GM18511 (cell line): ENCODE results near the gene NUP210L.
"Not testable (repeated sequence)": the region's sequence is repeated elsewhere in the genome, so short reads cannot be mapped to it uniquely, and the experiment has no call there.

ENCODE experiments used
- ATAC-seq: cut with Tn5 transposase; IDR thresholded peaks from one replicate; pipeline ENCODE4 v1.9.1; 2021; ENCODE audit warnings: mild to moderate bottlenecking, moderate library complexity; ENCODE audit not compliant: unreplicated experiment

Gene NUP210L

GRCh38 chr1:154171223-154171583 lies 16.3 kb upstream of the NUP210L start:
- no peak for ATAC-seq

GRCh38 chr1:154170547-154171222 lies 15.8 kb upstream of the NUP210L start:
- no peak for ATAC-seq

DNA sequence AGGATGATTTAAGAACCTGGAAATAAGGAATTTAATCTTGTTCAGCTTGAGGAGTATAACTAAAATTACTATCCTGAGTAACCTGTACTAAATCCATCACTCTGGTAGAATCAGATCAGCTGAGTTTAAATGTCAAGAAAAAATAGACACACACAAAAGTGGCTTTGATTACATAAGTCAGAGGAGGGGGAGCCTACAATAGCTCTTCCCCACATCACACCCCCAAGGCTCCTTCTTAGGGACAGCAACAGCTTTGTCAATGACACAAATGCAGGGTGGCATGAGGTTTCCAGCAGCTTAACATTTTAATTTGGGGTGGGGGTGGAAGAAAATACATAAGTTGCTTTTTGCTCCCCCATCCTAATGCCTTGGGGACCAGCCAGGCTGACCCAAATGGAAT lies 12.6 kb upstream of the NUP210L start:
- ATAC-seq, result no peak

DNA sequence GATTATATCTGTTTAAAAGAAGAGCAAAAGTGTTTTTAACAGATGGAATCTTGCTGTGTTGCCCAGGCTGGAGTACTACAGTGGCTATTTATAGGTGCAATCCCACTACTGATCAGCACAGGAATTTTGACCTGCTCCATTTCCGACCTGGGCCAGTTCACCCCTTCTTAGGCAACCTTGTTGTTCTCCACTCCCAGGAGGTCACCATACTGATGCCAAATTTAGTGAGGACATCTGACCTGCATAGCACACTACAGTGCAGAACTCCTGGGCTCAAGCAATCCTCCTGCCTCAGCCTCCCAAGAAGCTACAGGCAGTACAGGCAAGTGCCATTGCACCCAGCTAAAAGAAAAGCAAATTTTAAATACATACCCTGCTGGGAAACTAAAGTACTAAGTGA lies 11.3 kb upstream of the NUP210L start:
- ATAC-seq, result no peak

- no peak for ATAC-seq
Measured at GRCh38 chr1:154159554-154159953, 4.7 kb upstream of the NUP210L start.

GRCh38 chr1:154158307-154159125 lies 3.6 kb upstream of the NUP210L start:
- ATAC-seq, result peak; percentile 41

DNA sequence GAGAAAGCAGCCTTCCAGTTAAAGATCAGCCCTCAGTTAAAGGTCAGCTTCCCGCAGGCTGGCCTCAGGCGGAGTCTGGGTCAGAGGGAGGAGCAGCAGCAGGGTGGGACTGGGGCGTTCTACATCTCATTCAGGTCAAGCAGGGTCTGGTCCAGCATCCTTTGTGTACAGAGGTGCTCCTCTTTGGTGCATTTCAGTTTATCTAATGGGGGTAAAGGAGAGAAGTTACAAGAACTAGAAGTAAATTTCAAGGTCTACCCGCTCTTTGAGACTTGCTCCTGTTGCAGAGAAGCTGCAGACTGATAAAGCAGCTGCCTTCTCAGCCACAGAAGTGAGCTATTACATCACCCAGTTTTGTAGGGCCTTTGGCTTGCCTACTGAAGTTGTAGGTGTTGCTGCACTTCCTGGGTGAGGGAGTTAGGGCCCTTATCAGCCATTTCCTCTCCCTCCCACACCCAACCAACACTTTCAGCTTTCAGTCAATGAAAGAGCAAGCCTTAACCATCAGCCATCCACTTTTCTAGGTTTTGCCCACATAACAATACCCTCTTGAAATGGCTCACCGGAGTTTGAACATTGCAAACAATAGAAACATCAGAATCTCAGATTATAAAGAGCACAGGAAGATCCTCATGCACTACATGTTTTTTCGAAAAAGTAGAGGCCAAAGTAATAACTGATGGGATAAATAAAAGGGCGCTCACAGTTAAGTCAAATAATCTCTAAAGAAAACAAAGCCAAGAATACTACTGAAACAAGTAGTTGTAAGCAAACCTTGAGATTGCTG lies 2.8 kb upstream of the NUP210L start:
- ATAC-seq, result peak; percentile 84

- ATAC-seq, result no peak
Measured at GRCh38 chr1:154155251-154155650, 378 bp upstream of the NUP210L start.

GRCh38 chr1:154154053-154154452 lies 820 bp downstream of the NUP210L start:
- ATAC-seq, result no peak

GRCh38 chr1:154151311-154151710 lies 3.6 kb downstream of the NUP210L start:
- ATAC-seq, result no peak

GRCh38 chr1:154148807-154149206 lies 6.1 kb downstream of the NUP210L start:
- no peak for ATAC-seq

DNA sequence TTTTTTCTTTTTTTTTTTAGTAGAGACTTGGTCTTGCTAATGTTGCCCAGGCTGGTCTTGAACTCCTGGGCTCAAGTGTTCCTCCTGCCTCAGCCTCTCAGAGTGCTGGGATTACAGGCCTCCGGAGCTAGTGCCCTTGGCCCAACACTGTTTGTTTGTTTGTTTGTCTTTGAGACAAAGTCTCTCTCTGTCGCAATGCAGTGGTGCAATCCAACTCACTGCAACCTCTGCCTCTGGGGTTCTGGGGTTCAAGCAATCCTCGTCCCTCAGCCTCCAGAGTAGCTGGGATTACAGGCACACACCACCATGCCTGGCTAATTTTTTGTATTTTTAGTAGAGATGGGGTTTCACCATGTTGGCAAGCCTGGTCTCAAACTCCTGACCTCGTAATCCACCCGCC lies 7.4 kb downstream of the NUP210L start:
- ATAC-seq, result not testable (repeated sequence)

DNA sequence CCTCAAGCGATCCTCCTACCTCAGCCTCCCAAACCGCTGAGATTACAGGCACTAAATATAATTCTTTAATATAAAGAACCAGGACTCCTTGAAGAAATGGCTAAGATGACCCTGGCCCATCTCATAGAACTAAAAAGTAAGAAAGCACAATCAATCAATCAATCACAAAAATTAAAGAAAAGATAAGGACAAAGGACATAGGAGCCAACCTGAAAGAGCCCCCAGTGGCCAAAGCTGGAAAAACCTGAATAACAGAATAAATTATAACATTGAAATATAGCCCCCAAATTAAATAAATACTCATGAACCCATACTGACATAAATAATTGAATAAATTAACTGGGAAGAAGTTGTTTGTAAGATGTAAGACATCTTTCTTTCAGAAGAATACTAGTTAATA lies 8.9 kb downstream of the NUP210L start:
- no peak for ATAC-seq

DNA sequence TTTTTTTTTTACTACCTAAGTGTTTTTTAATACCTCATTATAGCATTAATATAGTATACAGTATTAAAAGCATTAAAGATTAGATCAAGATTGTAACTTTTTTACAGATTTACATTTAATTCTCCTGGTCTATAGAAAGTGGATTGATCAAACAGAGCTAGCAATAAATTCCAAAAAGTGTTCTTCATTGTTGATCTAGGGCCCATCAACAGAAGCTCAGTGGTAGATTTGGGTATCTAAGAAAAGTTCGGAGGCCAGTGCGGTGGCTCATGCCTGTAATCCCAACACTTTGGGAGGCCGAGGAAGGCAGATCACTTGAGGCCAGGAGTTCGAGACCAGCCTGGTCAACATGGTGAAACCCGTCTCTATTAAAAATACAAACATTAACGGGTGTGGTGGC lies 12.5 kb downstream of the NUP210L start:
- ATAC-seq, result no peak

- no peak for ATAC-seq
Measured at GRCh38 chr1:154141240-154141639, 13.6 kb downstream of the NUP210L start.

DNA sequence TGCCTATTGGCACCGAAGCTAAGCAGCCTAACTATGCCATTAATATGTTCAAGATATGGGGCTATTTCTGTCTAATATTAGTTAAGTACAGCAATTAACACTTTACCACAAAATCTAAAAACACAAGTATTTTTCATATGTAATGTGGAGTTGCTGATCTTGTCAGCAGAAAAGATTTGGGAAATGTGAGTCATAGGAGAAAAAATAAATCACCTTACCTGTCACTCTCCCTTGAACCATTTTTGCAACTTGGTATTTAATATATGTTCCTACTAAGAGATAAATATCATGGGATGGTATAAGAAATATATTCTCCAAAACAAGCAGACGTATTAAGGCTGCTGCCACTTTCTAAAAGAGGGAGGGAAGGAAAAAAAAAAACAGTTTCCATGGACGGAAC lies 17.0 kb downstream of the NUP210L start:
- ATAC-seq, result no peak

- no peak for ATAC-seq
Measured at GRCh38 chr1:154133256-154133655, 21.6 kb downstream of the NUP210L start.

DNA sequence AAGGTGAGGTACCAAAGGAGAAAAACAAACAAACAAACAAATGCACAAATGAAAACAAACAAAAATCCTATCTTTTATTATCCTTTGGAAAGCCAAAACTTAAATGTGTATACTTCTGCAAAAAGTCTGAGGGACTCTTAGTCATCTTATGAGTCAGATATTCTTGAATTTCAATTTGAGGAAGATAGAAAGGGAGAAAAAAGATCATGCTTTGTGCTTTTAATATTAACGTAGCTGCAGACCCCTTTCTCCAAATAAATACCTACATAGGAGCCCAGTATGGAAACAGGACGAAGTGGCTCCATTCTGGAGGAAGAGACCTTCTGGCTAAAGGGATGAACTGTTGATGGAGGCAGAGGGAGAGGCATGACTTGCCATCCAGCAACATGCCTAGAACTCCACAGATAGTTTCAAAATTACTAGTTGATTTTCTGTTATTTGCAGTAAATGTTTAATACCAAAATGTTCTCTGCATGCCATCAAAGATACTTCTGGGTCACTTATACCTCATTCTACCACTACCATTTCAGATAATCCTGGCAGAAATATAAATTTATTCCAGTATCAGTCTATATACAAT lies 25.4 kb downstream of the NUP210L start:
- no peak for ATAC-seq

DNA sequence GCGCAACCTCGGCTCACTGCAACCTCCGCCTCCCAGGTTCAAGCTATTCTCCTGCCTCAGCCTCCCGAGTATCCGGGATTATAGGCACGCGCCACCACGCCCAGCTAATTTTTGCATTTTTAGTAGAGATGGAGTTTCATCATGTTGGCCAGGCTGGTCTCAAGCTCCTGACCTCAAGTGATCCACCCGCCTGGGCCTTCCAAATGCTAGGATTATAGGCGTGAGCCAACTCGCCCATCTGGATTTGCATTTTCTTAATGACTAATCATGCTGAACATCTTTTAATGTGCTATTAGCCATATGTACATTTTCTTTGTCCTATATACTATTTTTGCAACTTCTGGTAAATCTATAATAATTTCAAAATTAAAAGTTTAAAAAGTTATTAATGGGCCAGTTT lies 31.7 kb downstream of the NUP210L start:
- ATAC-seq, result not testable (repeated sequence)

GRCh38 chr1:154117642-154118041 lies 37.2 kb downstream of the NUP210L start:
- ATAC-seq, result no peak

DNA sequence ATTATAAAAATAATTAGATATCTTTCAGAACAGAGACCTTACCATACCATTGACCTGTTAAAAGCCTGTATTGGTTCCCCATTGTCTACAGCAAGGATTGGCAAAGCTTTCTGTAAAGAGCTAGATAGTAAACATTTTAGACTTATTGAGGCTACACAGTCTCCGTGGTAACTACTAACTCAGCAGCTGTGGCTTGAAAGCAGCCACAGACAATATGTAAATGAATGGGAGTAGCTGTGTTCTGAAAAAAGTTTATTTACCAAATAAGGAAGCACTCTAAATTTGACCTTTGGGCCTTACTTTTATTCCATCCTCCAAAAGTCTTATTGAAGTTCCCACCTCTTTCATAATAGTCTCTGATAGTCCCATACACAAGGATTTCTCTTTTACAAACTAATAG lies 39.7 kb downstream of the NUP210L start:
- ATAC-seq, result no peak
